ENCODE results near the gene ZNF791. TPM values are rescaled to one million over a fixed set of nuclear protein-coding genes. Genes with fewer than 3 reads are reported as not detected.

Gene ZNF791
- total RNA-seq, 2 experiments from 2014 or later, result 102 to 103 TPM

GRCh38 chr19:12580180-12580694 is 30.5 kb upstream of the ZNF791 start:
- Mint-ChIP-seq H3K4me1 (ENCODE audit: low read depth) (peaks cover 5% of the 10 kb centered on the region), H3K36me3 (ENCODE audit: low read depth) (peaks cover 60% of the 10 kb centered on the region), H3K27me3 (no peaks in the 10 kb centered on the region), H3K4me3 (no peak overlapping the region), H3K27ac (no peak overlapping the region), H3K9me3 (peaks cover 6% of the 10 kb centered on the region)
- Histone ChIP-seq H3K27me3 (ENCODE audit: control insufficient read depth in 1 of 2, insufficient read depth in 2 of 2, low read length in 2 of 2) (no peaks in the 10 kb centered on the region), H3K4me3 (ENCODE audit: low read length) (no peak overlapping the region), H3K36me3 (ENCODE audit: insufficient read depth, low read length) (peaks cover 31% of the 10 kb centered on the region), H3K27ac (ENCODE audit: low read depth in 1 of 2, low read length in 2 of 2) (no peak overlapping the region), H3K9me3 (ENCODE audit: control insufficient read depth in 1 of 2, insufficient read depth in 1 of 2, low read length in 2 of 2) (peaks cover 17 to 20% of the 10 kb centered on the region in 2 experiments), H3K4me1 (ENCODE audit: insufficient read depth, low read length) (no peaks in the 10 kb centered on the region)
- TF ChIP-seq CTCF (IDR thresholded peaks at IDR 0.05), result no peak
- DNase-seq, result no peak
- intact Hi-C loops (cut with DNase I, micrococcal nuclease), result no loop called here
- no peak for ATAC-seq (ENCODE audit: poor library complexity)
- ChIA-PET CTCF (no interaction called here), POLR2A (no interaction called here)

GRCh38 chr19:12581100-12581499 is 29.6 kb upstream of the ZNF791 start:
- Mint-ChIP-seq H3K27ac (no peak overlapping the region), H3K27me3 (no peaks in the 10 kb centered on the region), H3K4me3 (no peak overlapping the region), H3K36me3 (ENCODE audit: low read depth) (peaks cover 60% of the 10 kb centered on the region), H3K4me1 (ENCODE audit: low read depth) (peaks cover 5% of the 10 kb centered on the region), H3K9me3 (peaks cover 6% of the 10 kb centered on the region)
- peaks cover 17 to 20% of the 10 kb centered on the region in 2 experiments for H3K9me3 ChIP-seq (ENCODE audit: control insufficient read depth in 1 of 2, insufficient read depth in 1 of 2, low read length in 2 of 2)
- ChIA-PET POLR2A (no interaction called here), CTCF (no interaction called here)
- H3K36me3 ChIP-seq (ENCODE audit: insufficient read depth, low read length), result peaks cover 31% of the 10 kb centered on the region
- no peak for DNase-seq
- no peak overlapping the region for H3K27ac ChIP-seq (ENCODE audit: low read depth in 1 of 2, low read length in 2 of 2)
- intact Hi-C loops (cut with DNase I, micrococcal nuclease), result no loop called here
- no peaks in the 10 kb centered on the region for H3K27me3 ChIP-seq (ENCODE audit: control insufficient read depth in 1 of 2, insufficient read depth in 2 of 2, low read length in 2 of 2)
- no peak overlapping the region for H3K4me3 ChIP-seq (ENCODE audit: low read length)
- TF ChIP-seq CTCF (IDR thresholded peaks at IDR 0.05), result no peak
- no peak for ATAC-seq (ENCODE audit: poor library complexity)
- no peaks in the 10 kb centered on the region for H3K4me1 ChIP-seq (ENCODE audit: insufficient read depth, low read length)

GRCh38 chr19:12596485-12596884 is 14.2 kb upstream of the ZNF791 start:
- no peaks in the 10 kb centered on the region for H3K27me3 Mint-ChIP-seq
- intact Hi-C loops (cut with DNase I, micrococcal nuclease), result no loop called here
- H3K36me3 ChIP-seq (ENCODE audit: insufficient read depth, low read length), result peaks cover 10% of the 10 kb centered on the region
- DNase-seq (no peak), ATAC-seq (ENCODE audit: poor library complexity) (no peak)
- no peak overlapping the region for H3K27ac ChIP-seq (ENCODE audit: low read depth in 1 of 2, low read length in 2 of 2)
- no peak for TF ChIP-seq CTCF (IDR thresholded peaks at IDR 0.05)
- no peaks in the 10 kb centered on the region for H3K9me3 ChIP-seq (ENCODE audit: control insufficient read depth in 1 of 2, insufficient read depth in 1 of 2, low read length in 2 of 2)
- no peak overlapping the region for H3K4me3 ChIP-seq (ENCODE audit: low read length)
- H3K27me3 ChIP-seq (ENCODE audit: control insufficient read depth in 1 of 2, insufficient read depth in 2 of 2, low read length in 2 of 2), result no peaks in the 10 kb centered on the region
- H3K9me3 Mint-ChIP-seq, result no peaks in the 10 kb centered on the region
- no peak overlapping the region for H3K27ac Mint-ChIP-seq
- peaks cover 35% of the 10 kb centered on the region for H3K36me3 Mint-ChIP-seq (ENCODE audit: low read depth)
- no peaks in the 10 kb centered on the region for H3K4me1 ChIP-seq (ENCODE audit: insufficient read depth, low read length)
- H3K4me1 Mint-ChIP-seq (ENCODE audit: low read depth), result no peaks in the 10 kb centered on the region
- POLR2A ChIA-PET, result no interaction called here
- CTCF ChIA-PET, result no interaction called here
- H3K4me3 Mint-ChIP-seq, result no peak overlapping the region
